ENCODE measurements around the gene POLR1F. TPM values are rescaled to one million over a fixed set of nuclear protein-coding genes. Genes with fewer than 3 reads are reported as not detected.
"Not testable (repeated sequence)": the region's sequence is repeated elsewhere in the genome, so short reads cannot be mapped to it uniquely, and the experiment has no call there.

The POLR1F gene
- 12.2 TPM for polyA plus RNA-seq (ENCODE audit: insufficient read length)

GRCh38 chr7:19708397-19709248 is at the start of gene POLR1F:
Gene POLR1F (minus strand): TSS chr7:19709037. CDS start chr7:19709016, 21 bp downstream.
- peak; percentile 94 for DNase-seq (ENCODE audit: low read depth)

- no peak for DNase-seq (ENCODE audit: low read depth)
These were observed 45.8 kb upstream of the POLR1F start for GRCh38 chr7:19754521-19755116.

GRCh38 chr7:19752020-19752419 is 43.2 kb upstream of the POLR1F start:
- no peak for DNase-seq (ENCODE audit: low read depth)

- no peak for DNase-seq (ENCODE audit: low read depth)
These were observed 40.8 kb upstream of the POLR1F start for GRCh38 chr7:19749658-19750057.

GRCh38 chr7:19747740-19748339 is 39.0 kb upstream of the POLR1F start:
- no peak for DNase-seq (ENCODE audit: low read depth)

- no peak for DNase-seq (ENCODE audit: low read depth)
These were observed 35.2 kb upstream of the POLR1F start for GRCh38 chr7:19744075-19744474.

- peak; percentile 32 for DNase-seq (ENCODE audit: low read depth)
These were observed 19.9 kb upstream of the POLR1F start for GRCh38 chr7:19728716-19729115.

- DNase-seq (ENCODE audit: low read depth): no peak
These were observed 16.9 kb upstream of the POLR1F start for GRCh38 chr7:19725770-19726169.

- DNase-seq (ENCODE audit: low read depth): no peak
These were observed 6.7 kb upstream of the POLR1F start for GRCh38 chr7:19715499-19715898.

- peak; percentile 31 for DNase-seq (ENCODE audit: low read depth)
These were observed 4.8 kb upstream of the POLR1F start for GRCh38 chr7:19713676-19714075.

- DNase-seq (ENCODE audit: low read depth): no peak
These were observed 377 bp upstream of the POLR1F start for GRCh38 chr7:19709249-19709578.

- no peak for DNase-seq (ENCODE audit: low read depth)
These were observed 1.6 kb downstream of the POLR1F start for GRCh38 chr7:19707240-19707639.

- DNase-seq (ENCODE audit: low read depth): no peak
These were observed 3.2 kb downstream of the POLR1F start for GRCh38 chr7:19705663-19706062.

- no peak for DNase-seq (ENCODE audit: low read depth)
These were observed 7.4 kb downstream of the POLR1F start for GRCh38 chr7:19701471-19701870.

GRCh38 chr7:19700936-19701335 is 7.9 kb downstream of the POLR1F start:
- no peak for DNase-seq (ENCODE audit: low read depth)

GRCh38 chr7:19698331-19698730 is 10.5 kb downstream of the POLR1F start:
- DNase-seq (ENCODE audit: low read depth): no peak

GRCh38 chr7:19696926-19697325 is 11.9 kb downstream of the POLR1F start:
- DNase-seq (ENCODE audit: low read depth): no peak

GRCh38 chr7:19692111-19692828 is 16.6 kb downstream of the POLR1F start:
- no peak for DNase-seq (ENCODE audit: low read depth)

GRCh38 chr7:19690736-19691135 is 18.1 kb downstream of the POLR1F start:
- no peak for DNase-seq (ENCODE audit: low read depth)

GRCh38 chr7:19689130-19689529 is 19.7 kb downstream of the POLR1F start:
- DNase-seq (ENCODE audit: low read depth): not testable (repeated sequence)

GRCh38 chr7:19681596-19681995 is 27.2 kb downstream of the POLR1F start:
- DNase-seq (ENCODE audit: low read depth): no peak

GRCh38 chr7:19677180-19677579 is 31.7 kb downstream of the POLR1F start:
- no peak for DNase-seq (ENCODE audit: low read depth)

All from forelimb muscle (tissue), 1 donor.